Activated CD4-positive, alpha-beta T cell treated with anti-CD3 and anti-CD28 coated beads, Interleukin-2, amount 50 U/mL, for 48 hours (primary cell): ENCODE data around the gene CROCC2.

Experiments used
- DNase-seq, 2 experiments: peaks; one replicate each; pipeline ENCODE4 v3.0.0-alpha.2; 2020

Gene CROCC2

DNA sequence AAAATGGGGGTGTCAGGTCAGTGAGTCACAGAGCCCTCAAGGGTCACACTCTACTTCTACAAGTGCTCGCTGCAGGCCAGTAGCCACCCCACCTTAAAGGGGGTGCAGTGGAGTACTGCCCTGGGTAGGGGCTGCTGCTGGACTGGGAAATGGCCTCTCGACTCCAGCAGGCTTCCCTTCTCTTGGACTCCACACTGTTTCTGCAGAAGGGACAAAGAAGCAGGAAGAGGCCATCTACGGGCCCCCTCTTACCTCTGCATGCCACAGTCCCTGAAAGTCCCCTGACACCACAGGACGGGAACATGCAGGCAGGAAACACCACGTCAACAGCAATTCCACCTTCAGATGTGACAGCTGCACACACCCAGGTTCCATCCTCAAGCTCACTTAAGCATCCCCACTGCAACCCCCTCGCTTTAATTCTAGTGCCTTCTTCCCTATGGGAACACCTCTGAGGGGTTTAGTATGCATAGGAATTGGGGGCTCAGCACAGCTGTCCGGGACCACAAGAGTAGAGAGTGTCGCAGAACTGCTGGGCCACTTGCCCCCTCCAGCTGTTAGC, 114.6 kb downstream of the CROCC2 start:
- DNase-seq = no peak

DNA sequence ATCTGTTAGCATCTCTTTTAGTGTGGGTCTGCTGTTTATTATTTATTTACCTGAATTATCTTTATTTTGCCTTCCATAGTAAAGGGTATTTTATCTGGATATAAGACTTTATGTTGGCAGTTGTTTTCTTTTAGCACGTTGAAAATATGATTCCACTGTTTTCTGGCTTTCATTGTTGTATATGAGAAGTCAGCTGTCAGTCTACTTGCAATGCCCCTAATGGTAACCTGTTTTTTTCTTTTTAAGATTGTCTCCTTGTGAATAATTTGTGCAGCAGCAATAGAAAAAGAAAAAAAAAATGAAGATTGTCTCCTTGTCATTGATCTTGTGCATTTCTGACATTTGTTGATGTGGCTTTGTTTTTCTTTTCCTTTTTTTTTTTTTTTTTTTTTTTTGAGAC, 119.5 kb downstream of the CROCC2 start:
- DNase-seq = no peak

- DNase-seq = no peak
These were observed 123.6 kb downstream of the CROCC2 start for GRCh38 chr2:241029599-241030332.

GRCh38 chr2:241030333-241030680, 124.2 kb downstream of the CROCC2 start:
- no peak for DNase-seq

GRCh38 chr2:241030883-241031282, 124.7 kb downstream of the CROCC2 start:
- no peak for DNase-seq

- no peak for DNase-seq
These were observed 125.5 kb downstream of the CROCC2 start for GRCh38 chr2:241031436-241032165.

DNA sequence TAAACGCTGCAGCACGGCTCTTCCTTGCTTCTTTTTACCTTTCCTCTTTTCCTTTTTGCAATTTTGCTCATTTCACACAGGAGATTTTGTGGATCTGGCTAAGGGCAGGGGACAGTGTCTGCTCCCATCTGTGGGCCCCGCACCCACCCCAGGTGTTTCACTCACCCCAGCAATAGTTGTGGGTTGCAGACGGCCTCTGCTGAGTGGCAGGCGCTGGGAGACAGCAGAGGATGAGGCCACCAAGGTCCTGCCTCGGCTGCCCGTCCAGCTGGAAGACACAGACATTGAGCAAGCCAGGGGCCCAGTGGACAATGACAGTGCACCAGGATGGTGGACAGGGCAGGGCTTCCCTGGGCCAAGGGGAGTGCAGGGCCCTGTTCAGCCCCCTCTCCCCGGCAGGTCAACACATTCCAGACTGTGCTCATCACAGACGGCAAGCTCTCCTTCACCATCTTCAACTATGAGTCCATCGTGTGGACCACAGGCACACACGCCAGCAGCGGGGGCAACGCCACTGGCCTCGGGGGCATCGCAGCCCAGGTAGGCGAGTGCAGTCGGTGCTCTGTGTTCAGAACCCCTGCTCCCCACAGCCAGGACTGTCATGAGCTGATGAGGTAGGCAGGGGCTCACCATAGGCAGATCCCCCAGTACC, 127.3 kb downstream of the CROCC2 start:
- no peak for DNase-seq

DNA sequence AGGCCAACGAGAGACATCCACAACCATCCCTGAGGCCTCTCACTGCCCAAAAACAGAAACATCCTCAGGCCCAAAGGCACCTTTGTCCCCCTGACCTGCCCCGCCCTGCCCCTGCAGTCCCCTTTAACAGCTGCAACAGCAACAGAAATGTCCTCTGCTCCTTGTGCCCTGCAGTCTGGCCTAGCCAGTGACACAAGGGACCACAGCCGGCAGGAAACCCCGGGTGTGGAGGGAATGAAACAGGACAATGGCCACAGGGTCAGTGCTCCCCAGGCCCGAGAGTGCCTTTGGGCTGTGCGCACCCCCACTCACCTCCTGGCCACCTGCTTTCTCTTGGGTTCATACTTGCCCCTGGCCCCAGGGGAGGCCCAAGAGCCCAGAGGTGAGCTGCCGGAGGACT, 127.9 kb downstream of the CROCC2 start:
- no peak for DNase-seq

GRCh38 chr2:241034490-241035141, 128.5 kb downstream of the CROCC2 start:
- DNase-seq = no peak

GRCh38 chr2:241035142-241035817, 129.1 kb downstream of the CROCC2 start:
- DNase-seq = no peak

DNA sequence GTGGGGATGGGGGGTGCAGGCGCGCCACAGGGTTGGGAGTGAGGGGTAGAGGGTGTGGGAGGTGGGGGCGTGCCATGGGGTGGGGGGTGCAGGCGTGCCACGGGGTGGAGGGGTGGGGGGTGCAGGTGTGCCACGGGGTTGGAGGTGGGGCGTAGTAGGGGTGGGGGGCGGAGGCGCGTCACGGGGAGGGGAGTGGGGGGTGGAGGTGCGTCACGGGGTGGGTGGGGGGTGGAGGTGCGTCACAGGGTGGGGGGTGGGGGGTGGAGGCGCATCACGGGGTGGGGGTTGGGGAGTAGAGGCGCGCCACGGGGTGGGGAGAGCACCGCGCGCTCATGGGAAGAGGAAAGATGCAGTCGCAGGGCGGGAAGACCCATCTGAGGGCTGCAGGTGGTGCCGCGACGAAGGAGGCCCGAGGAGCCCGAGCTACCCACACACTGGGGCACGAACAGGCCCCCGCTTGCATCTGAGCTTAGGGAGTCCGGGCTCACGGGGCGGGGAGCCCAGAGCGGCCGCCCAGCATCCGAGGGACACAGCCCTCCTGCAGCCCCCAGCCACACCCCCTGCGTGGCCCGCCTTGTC, 129.8 kb downstream of the CROCC2 start:
- peak; percentile 16 to 23 for DNase-seq

DNA sequence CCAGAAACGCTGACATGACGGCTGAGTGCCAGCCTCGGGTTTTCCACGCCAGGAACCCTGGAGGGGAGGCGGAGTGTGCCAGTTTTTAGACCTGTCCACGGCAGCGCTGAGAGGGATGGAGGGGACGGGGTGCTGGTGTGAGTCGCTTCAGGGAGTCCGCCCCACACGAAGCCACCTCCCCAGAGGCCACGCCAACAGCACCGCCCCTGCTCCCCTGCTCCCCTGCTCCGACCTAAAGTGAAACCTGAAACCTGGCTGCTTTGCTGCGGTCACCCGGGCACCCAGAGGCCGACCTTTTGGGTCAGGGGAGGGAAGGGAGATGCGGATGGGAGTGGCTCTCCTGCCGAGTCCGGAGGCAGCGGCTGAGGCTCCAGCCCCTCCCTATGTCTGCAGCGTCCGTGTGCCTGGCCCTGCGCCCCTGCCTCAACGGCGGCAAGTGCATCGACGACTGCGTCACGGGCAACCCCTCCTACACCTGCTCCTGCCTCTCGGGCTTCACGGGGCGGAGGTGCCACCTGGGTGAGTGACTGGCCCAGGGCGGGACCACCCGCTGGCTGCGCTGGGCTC, 130.3 kb downstream of the CROCC2 start:
- DNase-seq = peak; percentile 58 to 66

- peak; percentile 10 to 20 for DNase-seq
These were observed 130.9 kb downstream of the CROCC2 start for GRCh38 chr2:241036964-241037421.

- DNase-seq = no peak
These were observed 131.4 kb downstream of the CROCC2 start for GRCh38 chr2:241037498-241037897.

DNA sequence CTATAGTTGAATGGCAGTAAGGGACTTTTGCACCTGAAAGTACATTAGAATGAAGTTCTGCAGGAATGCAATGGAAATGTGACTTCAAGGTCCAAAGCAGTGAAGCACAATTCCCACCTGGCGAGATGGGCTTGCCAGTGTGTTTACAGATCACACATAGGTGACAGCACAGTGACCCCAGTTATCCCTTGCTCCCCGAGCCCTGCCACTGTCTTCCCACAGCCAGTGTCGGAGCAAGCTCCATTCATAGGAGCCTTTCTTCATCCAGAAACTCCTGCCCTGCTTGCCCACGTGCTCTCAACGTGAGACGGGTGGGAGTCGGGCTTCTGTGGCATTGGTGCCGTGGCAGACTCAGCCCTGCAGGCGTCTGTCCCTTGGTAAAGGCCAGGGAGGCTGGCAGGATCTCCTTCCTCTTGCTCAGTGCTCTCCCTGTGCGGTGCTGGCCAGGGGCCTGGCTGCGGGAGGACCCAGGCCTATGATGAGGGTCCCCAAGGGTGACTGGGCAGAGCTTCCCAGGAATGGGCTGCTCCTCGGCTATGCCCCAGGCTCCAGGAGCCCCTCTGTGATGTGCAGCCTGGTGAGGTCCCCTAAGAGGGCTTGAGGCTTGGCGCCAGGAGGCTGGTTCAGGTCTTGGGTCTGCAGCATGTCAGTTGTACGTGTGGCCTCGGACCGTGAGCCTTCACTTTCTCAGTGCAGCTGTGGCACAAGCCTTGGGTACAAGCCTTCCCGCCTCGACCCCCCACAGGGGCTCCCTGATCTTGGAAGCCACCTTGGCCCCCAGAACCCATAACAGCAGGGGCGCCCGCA, 132.4 kb downstream of the CROCC2 start:
- no peak for DNase-seq

GRCh38 chr2:241039416-241039815, 133.3 kb downstream of the CROCC2 start:
- no peak for DNase-seq

GRCh38 chr2:241040081-241040803, 134.1 kb downstream of the CROCC2 start:
- DNase-seq = no peak

DNA sequence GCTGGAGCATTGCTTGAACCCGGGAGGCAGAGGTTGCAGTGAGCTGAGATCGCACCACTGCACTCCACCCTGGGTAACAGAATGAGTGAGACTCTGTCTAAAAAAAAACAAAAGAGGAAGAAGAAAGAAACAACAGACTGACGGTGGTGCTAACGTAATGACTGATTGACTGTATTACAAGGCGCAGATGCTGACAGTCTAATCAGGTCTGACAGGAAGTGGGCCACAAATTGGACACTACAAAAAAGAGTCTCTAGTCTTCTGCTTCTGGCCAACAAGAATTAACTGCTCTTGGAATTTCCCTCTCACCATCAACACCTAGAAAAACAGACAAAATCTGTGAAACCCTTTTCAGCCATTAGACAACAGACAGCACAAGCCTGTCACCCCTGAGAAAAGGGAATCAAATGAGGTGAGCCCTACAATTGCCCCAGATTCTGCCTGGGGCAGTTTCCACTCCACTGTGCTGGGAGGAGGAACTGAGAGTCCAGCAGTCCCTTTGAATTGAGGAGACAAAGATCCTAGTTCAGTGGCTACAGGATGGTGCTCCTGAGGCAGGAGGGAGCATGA, 135.5 kb downstream of the CROCC2 start:
- DNase-seq = no peak
